Measurements from ENCODE around the gene ADARB1.

DNA sequence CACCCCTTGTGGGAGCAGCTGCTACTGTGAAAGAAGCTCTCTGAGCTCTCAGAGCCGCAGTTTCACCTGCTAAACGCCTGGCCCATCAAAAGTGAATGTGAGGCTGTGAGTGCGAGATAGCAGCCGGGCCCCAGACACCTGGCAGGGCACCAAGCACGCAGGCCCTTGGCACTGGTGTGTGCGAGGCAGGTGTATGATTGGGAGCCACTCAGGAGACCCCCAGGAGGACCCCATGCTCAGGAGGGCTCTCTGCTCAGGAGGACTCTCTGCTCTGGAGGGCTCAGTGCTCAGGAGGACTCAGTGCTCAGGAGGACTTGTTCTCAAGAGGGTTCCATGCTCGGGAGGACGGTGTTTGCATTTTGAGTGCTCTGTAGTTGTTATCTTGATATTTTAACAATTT is 14.3 kb upstream of the ADARB1 start:
- TF ChIP-seq CTCF (IDR thresholded peaks at IDR 0.05; ENCODE audit: poor library complexity) (no peak), EZH2phosphoT487 (IDR thresholded peaks at IDR 0.05; ENCODE audit: low read depth, severe bottlenecking, unreplicated experiment) (no peak), EZH2 (IDR thresholded peaks at IDR 0.05; ENCODE audit: borderline replicate concordance) (no peak)
